Measurements from ENCODE around the gene CCDC149. TPM values are rescaled to one million over a fixed set of nuclear protein-coding genes. Genes with fewer than 3 reads are reported as not detected.
A peak's percentile ranks its signal among the peaks of the same experiment; 100 is the strongest.

CCDC149 gene
- polyA plus RNA-seq (2013), result 6.8 TPM

GRCh38 chr4:24912252-24913118 lies at the start of gene CCDC149:
CCDC149 (minus strand) TSS chr4:24913042; CDS start chr4:24912864, 178 bp downstream.
- H3K4me1 ChIP-seq (ENCODE audit: control extremely low read depth in 1 of 4, control insufficient read depth in 4 of 4, insufficient read depth in 4 of 4, low read length in 3 of 4), result peaks cover 2 to 11% (median 6%) of the 10 kb centered on the region in 4 experiments
- H3K27ac ChIP-seq (ENCODE audit: insufficient read depth in 1 of 2, low read depth in 1 of 2, low read length in 2 of 2, poor library complexity in 1 of 2, severe bottlenecking in 2 of 2), result no peak within 1 kb of the TSS
- POLR2A ChIA-PET, result no interaction called here
- WGBS (ENCODE audit: insufficient coverage), result 11% methylated on average over 52 of the region's 92 CpGs
- H3K36me3 ChIP-seq (ENCODE audit: control insufficient read depth in 4 of 4, insufficient read depth in 4 of 4, low read length in 3 of 4), result peaks cover 0 to 15% (median 3%) of the 10 kb centered on the region in 4 experiments
- CTCF ChIA-PET, result no interaction called here
- H3K4me3 ChIP-seq (ENCODE audit: control insufficient read depth in 1 of 7, extremely low read depth in 1 of 7, insufficient read depth in 4 of 7, low read depth in 2 of 7, low read length in 6 of 7), result peak within 1 kb of the TSS; percentile 48 to 76 (median 61)
- DNase-seq, result peak; percentile 61 to 83 (median 77)
- H3K9me3 ChIP-seq (ENCODE audit: control extremely low read depth in 1 of 5, control insufficient read depth in 4 of 5, insufficient read depth in 2 of 5, low read depth in 1 of 5, low read length in 4 of 5), result peaks cover 0 to 14% (median 2%) of the 10 kb centered on the region in 5 experiments
- H3K27me3 ChIP-seq (replicated peaks in 2 of 5; ENCODE audit: control insufficient read depth in 4 of 5, insufficient read depth in 5 of 5, low read length in 4 of 5), result peaks cover 0 to 9% (median 0%) of the 10 kb centered on the region in 5 experiments

GRCh38 chr4:24957886-24958285 lies 45.0 kb upstream of the CCDC149 start:
- CTCF ChIA-PET, result interaction anchor here (1.5 to 1.7 kb wide), 2 partner anchors 10 to 22 kb away, joined by 4 to 7 read pairs; no protein-coding TSS in a partner anchor
- Histone ChIP-seq H3K4me3 (ENCODE audit: control insufficient read depth in 1 of 7, extremely low read depth in 1 of 7, insufficient read depth in 4 of 7, low read depth in 2 of 7, low read length in 6 of 7) (no peak overlapping the region), H3K27ac (ENCODE audit: insufficient read depth in 1 of 2, low read depth in 1 of 2, low read length in 2 of 2, poor library complexity in 1 of 2, severe bottlenecking in 2 of 2) (no peak overlapping the region), H3K27me3 (replicated peaks in 2 of 5; ENCODE audit: control insufficient read depth in 4 of 5, insufficient read depth in 5 of 5, low read length in 4 of 5) (no peaks in the 10 kb centered on the region), H3K4me1 (ENCODE audit: control extremely low read depth in 1 of 4, control insufficient read depth in 4 of 4, insufficient read depth in 4 of 4, low read length in 3 of 4) (no peaks in the 10 kb centered on the region), H3K9me3 (ENCODE audit: control extremely low read depth in 1 of 5, control insufficient read depth in 4 of 5, insufficient read depth in 2 of 5, low read depth in 1 of 5, low read length in 4 of 5) (peaks cover 1 to 10% (median 4%) of the 10 kb centered on the region in 5 experiments), H3K36me3 (ENCODE audit: control insufficient read depth in 4 of 4, insufficient read depth in 4 of 4, low read length in 3 of 4) (no peaks in the 10 kb centered on the region)
- 100% methylated on average over 2 of the region's 2 CpGs for WGBS (ENCODE audit: insufficient coverage)
- DNase-seq, result no peak
- POLR2A ChIA-PET, result no interaction called here

GRCh38 chr4:24956763-24957162 lies 43.9 kb upstream of the CCDC149 start:
- no peaks in the 10 kb centered on the region for H3K36me3 ChIP-seq (ENCODE audit: control insufficient read depth in 4 of 4, insufficient read depth in 4 of 4, low read length in 3 of 4)
- H3K27me3 ChIP-seq (replicated peaks in 2 of 5; ENCODE audit: control insufficient read depth in 4 of 5, insufficient read depth in 5 of 5, low read length in 4 of 5), result no peaks in the 10 kb centered on the region
- POLR2A ChIA-PET, result no interaction called here
- H3K27ac ChIP-seq (ENCODE audit: insufficient read depth in 1 of 2, low read depth in 1 of 2, low read length in 2 of 2, poor library complexity in 1 of 2, severe bottlenecking in 2 of 2), result no peak overlapping the region
- no peak for DNase-seq
- H3K9me3 ChIP-seq (ENCODE audit: control extremely low read depth in 1 of 5, control insufficient read depth in 4 of 5, insufficient read depth in 2 of 5, low read depth in 1 of 5, low read length in 4 of 5), result peaks cover 1 to 10% (median 4%) of the 10 kb centered on the region in 5 experiments
- H3K4me3 ChIP-seq (ENCODE audit: control insufficient read depth in 1 of 7, extremely low read depth in 1 of 7, insufficient read depth in 4 of 7, low read depth in 2 of 7, low read length in 6 of 7), result no peak overlapping the region
- H3K4me1 ChIP-seq (ENCODE audit: control extremely low read depth in 1 of 4, control insufficient read depth in 4 of 4, insufficient read depth in 4 of 4, low read length in 3 of 4), result no peaks in the 10 kb centered on the region
- 100% methylated on average over 2 of the region's 2 CpGs for WGBS (ENCODE audit: insufficient coverage)
- CTCF ChIA-PET, result no interaction called here

- no peak for DNase-seq
- Histone ChIP-seq H3K27me3 (replicated peaks in 2 of 5; ENCODE audit: control insufficient read depth in 4 of 5, insufficient read depth in 5 of 5, low read length in 4 of 5) (no peaks in the 10 kb centered on the region), H3K4me3 (ENCODE audit: control insufficient read depth in 1 of 7, extremely low read depth in 1 of 7, insufficient read depth in 4 of 7, low read depth in 2 of 7, low read length in 6 of 7) (no peak overlapping the region), H3K36me3 (ENCODE audit: control insufficient read depth in 4 of 4, insufficient read depth in 4 of 4, low read length in 3 of 4) (no peaks in the 10 kb centered on the region), H3K27ac (ENCODE audit: insufficient read depth in 1 of 2, low read depth in 1 of 2, low read length in 2 of 2, poor library complexity in 1 of 2, severe bottlenecking in 2 of 2) (no peak overlapping the region), H3K9me3 (ENCODE audit: control extremely low read depth in 1 of 5, control insufficient read depth in 4 of 5, insufficient read depth in 2 of 5, low read depth in 1 of 5, low read length in 4 of 5) (peaks cover 1 to 10% (median 4%) of the 10 kb centered on the region in 5 experiments), H3K4me1 (ENCODE audit: control extremely low read depth in 1 of 4, control insufficient read depth in 4 of 4, insufficient read depth in 4 of 4, low read length in 3 of 4) (no peaks in the 10 kb centered on the region)
- 100% methylated on average over 2 of the region's 2 CpGs for WGBS (ENCODE audit: insufficient coverage)
- CTCF ChIA-PET, result no interaction called here
- POLR2A ChIA-PET, result no interaction called here
Measured at GRCh38 chr4:24956091-24956490, 43.2 kb upstream of the CCDC149 start.

- Histone ChIP-seq H3K4me3 (ENCODE audit: control insufficient read depth in 1 of 7, extremely low read depth in 1 of 7, insufficient read depth in 4 of 7, low read depth in 2 of 7, low read length in 6 of 7) (no peak overlapping the region), H3K4me1 (ENCODE audit: control extremely low read depth in 1 of 4, control insufficient read depth in 4 of 4, insufficient read depth in 4 of 4, low read length in 3 of 4) (no peaks in the 10 kb centered on the region), H3K9me3 (ENCODE audit: control extremely low read depth in 1 of 5, control insufficient read depth in 4 of 5, insufficient read depth in 2 of 5, low read depth in 1 of 5, low read length in 4 of 5) (peaks cover 2 to 16% (median 2%) of the 10 kb centered on the region in 5 experiments), H3K27me3 (replicated peaks in 2 of 5; ENCODE audit: control insufficient read depth in 4 of 5, insufficient read depth in 5 of 5, low read length in 4 of 5) (no peaks in the 10 kb centered on the region), H3K36me3 (ENCODE audit: control insufficient read depth in 4 of 4, insufficient read depth in 4 of 4, low read length in 3 of 4) (no peaks in the 10 kb centered on the region), H3K27ac (ENCODE audit: insufficient read depth in 1 of 2, low read depth in 1 of 2, low read length in 2 of 2, poor library complexity in 1 of 2, severe bottlenecking in 2 of 2) (no peak overlapping the region)
- no CpG with 5 or more reads among the region's 4 CpGs for WGBS (ENCODE audit: insufficient coverage)
- ChIA-PET POLR2A (no interaction called here), CTCF (no interaction called here)
- no peak for DNase-seq
Measured at GRCh38 chr4:24952667-24953066, 39.8 kb upstream of the CCDC149 start.

GRCh38 chr4:24949970-24950369 lies 37.1 kb upstream of the CCDC149 start:
- POLR2A ChIA-PET, result no interaction called here
- Histone ChIP-seq H3K36me3 (ENCODE audit: control insufficient read depth in 4 of 4, insufficient read depth in 4 of 4, low read length in 3 of 4) (no peaks in the 10 kb centered on the region), H3K27ac (ENCODE audit: insufficient read depth in 1 of 2, low read depth in 1 of 2, low read length in 2 of 2, poor library complexity in 1 of 2, severe bottlenecking in 2 of 2) (no peak overlapping the region), H3K9me3 (ENCODE audit: control extremely low read depth in 1 of 5, control insufficient read depth in 4 of 5, insufficient read depth in 2 of 5, low read depth in 1 of 5, low read length in 4 of 5) (peaks cover 0 to 16% (median 2%) of the 10 kb centered on the region in 5 experiments), H3K4me3 (ENCODE audit: control insufficient read depth in 1 of 7, extremely low read depth in 1 of 7, insufficient read depth in 4 of 7, low read depth in 2 of 7, low read length in 6 of 7) (no peak overlapping the region), H3K4me1 (ENCODE audit: control extremely low read depth in 1 of 4, control insufficient read depth in 4 of 4, insufficient read depth in 4 of 4, low read length in 3 of 4) (no peaks in the 10 kb centered on the region), H3K27me3 (replicated peaks in 2 of 5; ENCODE audit: control insufficient read depth in 4 of 5, insufficient read depth in 5 of 5, low read length in 4 of 5) (no peaks in the 10 kb centered on the region)
- DNase-seq, result no peak
- CTCF ChIA-PET, result no interaction called here

GRCh38 chr4:24937917-24938281 lies 25.1 kb upstream of the CCDC149 start:
- POLR2A ChIA-PET, result no interaction called here
- CTCF ChIA-PET, result no interaction called here
- Histone ChIP-seq H3K36me3 (ENCODE audit: control insufficient read depth in 4 of 4, insufficient read depth in 4 of 4, low read length in 3 of 4) (no peaks in the 10 kb centered on the region), H3K4me3 (ENCODE audit: control insufficient read depth in 1 of 7, extremely low read depth in 1 of 7, insufficient read depth in 4 of 7, low read depth in 2 of 7, low read length in 6 of 7) (no peak overlapping the region), H3K4me1 (ENCODE audit: control extremely low read depth in 1 of 4, control insufficient read depth in 4 of 4, insufficient read depth in 4 of 4, low read length in 3 of 4) (no peaks in the 10 kb centered on the region), H3K9me3 (ENCODE audit: control extremely low read depth in 1 of 5, control insufficient read depth in 4 of 5, insufficient read depth in 2 of 5, low read depth in 1 of 5, low read length in 4 of 5) (peaks cover 0 to 20% (median 9%) of the 10 kb centered on the region in 5 experiments), H3K27me3 (replicated peaks in 2 of 5; ENCODE audit: control insufficient read depth in 4 of 5, insufficient read depth in 5 of 5, low read length in 4 of 5) (no peaks in the 10 kb centered on the region), H3K27ac (ENCODE audit: insufficient read depth in 1 of 2, low read depth in 1 of 2, low read length in 2 of 2, poor library complexity in 1 of 2, severe bottlenecking in 2 of 2) (no peak overlapping the region)
- WGBS (ENCODE audit: insufficient coverage), result no CpG with 5 or more reads among the region's 1 CpG
- DNase-seq, result no peak
